Esophagus muscularis mucosa (tissue), 3 donors: ENCODE results near the gene ANKRD34B.

Experiments
- CTCF ChIP-seq, 3 experiments: fragments of 200-600 bp in 2 of 3; fragments of 450-650 bp in 1 of 3; sonication (generic) in 2 of 3; IDR thresholded peaks; one replicate each; pipeline ENCODE4 v1.5.1; 2017 to 2019; ENCODE audit warnings: antibody characterized with exemption in 3 of 3, mild to moderate bottlenecking in 2 of 3, moderate library complexity in 1 of 3
- POLR2A ChIP-seq: fragments of 450-650 bp; IDR thresholded peaks from one replicate; pipeline ENCODE4 v1.6.1; 2017; ENCODE audit warnings: antibody characterized with exemption, moderate library complexity, mild to moderate bottlenecking, low read depth

GRCh38 chr5:80618438-80618837 lies 48.4 kb upstream of the ANKRD34B start:
- TF ChIP-seq POLR2A (no peak), CTCF (IDR thresholded peaks at IDR 0.05) (no peak)
